Neural progenitor cell (in vitro differentiated cells): ENCODE measurements around the gene ATP6V1B1. TPM values are rescaled to one million over a fixed set of nuclear protein-coding genes. Genes with fewer than 3 reads are reported as not detected.

Experiments
- DNase-seq: peaks from one replicate; pipeline ENCODE4 v3.0.0-alpha.2; 2016; ENCODE audit warnings: low spot score
- H2AFZ ChIP-seq: fragments of 200-600 bp; sonication (generic); replicated peaks from 2 replicates; pipeline ENCODE4 v1.6.1; 2016; ENCODE audit warnings: antibody characterized with exemption
- H3F3A ChIP-seq: fragments of 200-600 bp; sonication (generic); 2 replicates; pipeline ENCODE4 v1.6.1; 2016; ENCODE audit warnings: antibody characterized with exemption, low read depth
- H3K27ac ChIP-seq: fragments of 200-600 bp; sonication (generic); 2 replicates; pipeline ENCODE4 v1.5.1; 2016; ENCODE audit warnings: mild to moderate bottlenecking
- H3K27me3 ChIP-seq: fragments of 200-600 bp; sonication (generic); 2 replicates; pipeline ENCODE4 v1.6.1; 2016; ENCODE audit warnings: mild to moderate bottlenecking, moderate library complexity
- H3K36me3 ChIP-seq: fragments of 200-600 bp; sonication (generic); 2 replicates; pipeline ENCODE4 v1.5.1; 2016
- H3K4me1 ChIP-seq: fragments of 200-600 bp; sonication (generic); 2 replicates; pipeline ENCODE4 v1.6.1; 2016; ENCODE audit warnings: mixed run types
- H3K4me2 ChIP-seq: fragments of 200-600 bp; sonication (generic); 2 replicates; pipeline ENCODE4 v1.6.1; 2016
- H3K4me3 ChIP-seq: fragments of 200-600 bp; sonication (generic); 2 replicates; pipeline ENCODE4 v1.5.1; 2016
- H3K79me2 ChIP-seq: fragments of 200-600 bp; sonication (generic); 2 replicates; pipeline ENCODE4 v1.6.1; 2016; ENCODE audit warnings: low read depth
- H3K9ac ChIP-seq: fragments of 200-600 bp; sonication (generic); 2 replicates; pipeline ENCODE4 v1.6.1; 2016
- H3K9me3 ChIP-seq: fragments of 200-600 bp; sonication (generic); 2 replicates; pipeline ENCODE4 v1.5.1; 2016; ENCODE audit warnings: low read depth
- H4K20me1 ChIP-seq: fragments of 200-600 bp; sonication (generic); 2 replicates; pipeline ENCODE4 v1.6.1; 2016; ENCODE audit warnings: low read depth
- H3K27ac Mint-ChIP-seq: 3 replicates; pipeline ENCODE4 v1.8.0; 2021; ENCODE audit warnings: mixed read lengths
- H3K27me3 Mint-ChIP-seq: 2 replicates; pipeline ENCODE4 v1.8.0; 2022; ENCODE audit warnings: low read depth, mild to moderate bottlenecking, inconsistent platforms, moderate library complexity, mixed read lengths; ENCODE audit not compliant: insufficient read depth
- H3K36me3 Mint-ChIP-seq: 3 replicates; pipeline ENCODE4 v1.8.0; 2021; ENCODE audit warnings: mixed read lengths
- H3K4me1 Mint-ChIP-seq: 3 replicates; pipeline ENCODE4 v1.8.0; 2021; ENCODE audit warnings: mixed read lengths
- H3K4me3 Mint-ChIP-seq: 3 replicates; pipeline ENCODE4 v1.8.0; 2021; ENCODE audit warnings: mild to moderate bottlenecking, moderate library complexity, mixed read lengths
- H3K9me3 Mint-ChIP-seq: 3 replicates; pipeline ENCODE4 v1.8.0; 2020; ENCODE audit warnings: mixed read lengths
- EZH2 ChIP-seq: fragments of 200-600 bp; sonication (generic); IDR thresholded peaks from 2 replicates; pipeline ENCODE4 v1.6.1; 2017; ENCODE audit warnings: antibody characterized with exemption, mild to moderate bottlenecking, moderate library complexity
- EZH2phosphoT487 ChIP-seq: fragments of 200-600 bp; sonication (generic); IDR thresholded peaks from 2 replicates; pipeline ENCODE4 v1.6.1; 2017; ENCODE audit warnings: antibody characterized with exemption
- total RNA-seq: library from RNA; depleted of rRNA; stranded (reverse); fragments of >200 nt; gene quantifications from 2 replicates; pipeline ENCODE4 v1.2.3, GENCODE V29; 2015; ENCODE audit warnings: low replicate concordance
- TF ChIP-seq, protein P1 (sequence below): fragments of 200-600 bp; sonication (generic); IDR thresholded peaks from 2 replicates; pipeline ENCODE4 v1.5.1; 2017; ENCODE audit warnings: antibody characterized with exemption, mild to moderate bottlenecking

ATP6V1B1 gene
- total RNA-seq, 1 donor from 2014 or later: 1.1 TPM

DNA sequence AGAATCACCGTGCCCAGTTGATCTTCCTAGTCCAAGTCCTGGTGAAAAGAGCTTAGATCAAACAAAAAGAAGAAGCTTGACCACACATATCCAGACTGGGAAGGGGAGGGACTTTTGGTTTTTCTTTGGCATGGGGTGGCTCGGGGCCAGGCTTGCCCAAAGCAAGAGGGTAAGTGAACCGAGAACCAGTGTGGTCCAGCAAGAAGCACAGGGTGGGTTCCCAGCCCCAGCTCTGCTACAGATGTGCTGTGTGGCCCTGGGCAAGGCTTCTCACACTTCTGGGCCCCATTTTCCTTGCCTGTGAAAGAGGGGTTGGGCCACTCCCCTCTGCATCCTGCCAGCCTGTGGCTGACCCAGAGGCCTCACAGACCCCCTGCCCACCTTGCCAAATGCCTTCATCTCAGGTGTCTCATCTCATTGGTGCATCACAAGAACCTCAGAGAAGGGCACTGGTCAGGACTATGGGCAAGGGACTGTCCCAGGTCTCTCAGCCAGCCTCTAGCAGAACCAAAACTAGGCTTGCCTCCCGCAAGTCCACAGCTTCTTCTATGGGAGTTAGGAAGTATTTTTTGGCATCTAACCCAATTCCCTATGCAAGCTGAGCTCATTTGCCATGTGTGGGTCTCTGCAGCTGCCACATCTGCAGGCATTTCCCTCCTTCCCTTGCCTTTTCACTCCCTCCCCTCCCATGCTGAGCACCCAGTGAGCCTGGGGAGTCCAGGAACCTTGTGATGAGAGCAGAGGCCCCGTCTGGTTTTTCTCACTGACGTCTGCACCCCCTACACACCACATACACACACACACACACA, 6.9 kb downstream of the ATP6V1B1 start:
- Histone ChIP-seq H3K4me2 (peak overlapping the region; percentile 66), H3K27me3 (peaks cover 76% of the 10 kb centered on the region), H3K9me3 (no peaks in the 10 kb centered on the region), H3K9ac (no peak overlapping the region), H3K27ac (no peak overlapping the region), H3K36me3 (no peaks in the 10 kb centered on the region), H3F3A (peaks cover 24% of the 10 kb centered on the region), H4K20me1 (peaks cover 16% of the 10 kb centered on the region), H3K4me3 (no peak overlapping the region), H2AFZ (no peak overlapping the region), H3K4me1 (peaks cover 55% of the 10 kb centered on the region), H3K79me2 (no peaks in the 10 kb centered on the region)
- Mint-ChIP-seq H3K36me3 (peaks cover 1% of the 10 kb centered on the region), H3K4me3 (no peak overlapping the region), H3K27me3 (peaks cover 21% of the 10 kb centered on the region), H3K4me1 (peaks cover 46% of the 10 kb centered on the region), H3K27ac (no peak overlapping the region), H3K9me3 (no peaks in the 10 kb centered on the region)
- no peak for TF ChIP-seq EZH2
- TF ChIP-seq EZH2phosphoT487: no peak
- TF ChIP-seq, protein P1, sequence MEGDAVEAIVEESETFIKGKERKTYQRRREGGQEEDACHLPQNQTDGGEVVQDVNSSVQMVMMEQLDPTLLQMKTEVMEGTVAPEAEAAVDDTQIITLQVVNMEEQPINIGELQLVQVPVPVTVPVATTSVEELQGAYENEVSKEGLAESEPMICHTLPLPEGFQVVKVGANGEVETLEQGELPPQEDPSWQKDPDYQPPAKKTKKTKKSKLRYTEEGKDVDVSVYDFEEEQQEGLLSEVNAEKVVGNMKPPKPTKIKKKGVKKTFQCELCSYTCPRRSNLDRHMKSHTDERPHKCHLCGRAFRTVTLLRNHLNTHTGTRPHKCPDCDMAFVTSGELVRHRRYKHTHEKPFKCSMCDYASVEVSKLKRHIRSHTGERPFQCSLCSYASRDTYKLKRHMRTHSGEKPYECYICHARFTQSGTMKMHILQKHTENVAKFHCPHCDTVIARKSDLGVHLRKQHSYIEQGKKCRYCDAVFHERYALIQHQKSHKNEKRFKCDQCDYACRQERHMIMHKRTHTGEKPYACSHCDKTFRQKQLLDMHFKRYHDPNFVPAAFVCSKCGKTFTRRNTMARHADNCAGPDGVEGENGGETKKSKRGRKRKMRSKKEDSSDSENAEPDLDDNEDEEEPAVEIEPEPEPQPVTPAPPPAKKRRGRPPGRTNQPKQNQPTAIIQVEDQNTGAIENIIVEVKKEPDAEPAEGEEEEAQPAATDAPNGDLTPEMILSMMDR: no peak
- DNase-seq: no peak

DNA sequence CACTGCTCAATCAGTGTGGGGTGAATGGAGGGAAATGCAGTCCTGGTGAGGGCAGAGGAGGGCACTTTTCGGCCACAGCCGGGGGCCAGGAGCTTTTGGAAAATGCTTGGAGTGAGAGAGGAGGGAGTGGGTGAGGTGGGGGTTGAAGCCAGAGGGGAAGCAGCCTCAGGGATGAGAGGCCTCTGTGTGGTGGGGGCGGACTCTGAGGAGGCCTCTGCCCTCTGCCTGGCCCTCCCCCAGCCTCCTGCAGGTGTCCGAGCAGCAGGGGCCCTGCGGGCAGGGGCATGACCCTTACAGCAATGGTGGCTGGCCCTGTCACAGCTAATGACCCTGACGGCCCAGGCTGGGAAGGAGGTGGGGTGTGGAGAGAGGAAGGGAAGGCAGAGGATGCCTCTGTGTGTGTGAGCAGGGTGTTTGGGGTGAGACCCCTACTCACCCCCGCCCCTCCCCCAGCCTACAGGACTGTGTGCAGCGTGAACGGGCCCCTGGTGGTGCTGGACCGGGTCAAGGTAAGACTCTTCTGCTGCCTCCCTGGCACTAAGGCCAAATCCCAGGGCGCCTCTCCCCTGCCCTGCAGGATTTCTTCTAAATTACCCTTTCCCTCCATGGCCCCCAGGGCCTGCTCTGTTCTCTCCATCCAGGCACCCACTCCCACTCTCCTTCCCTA, 7.6 kb downstream of the ATP6V1B1 start:
- Histone ChIP-seq H2AFZ (no peak overlapping the region), H4K20me1 (peaks cover 23% of the 10 kb centered on the region), H3K4me1 (peaks cover 48% of the 10 kb centered on the region), H3K27me3 (peaks cover 83% of the 10 kb centered on the region), H3K4me3 (no peak overlapping the region), H3K9me3 (no peaks in the 10 kb centered on the region), H3K79me2 (no peaks in the 10 kb centered on the region), H3K27ac (no peak overlapping the region), H3K36me3 (no peaks in the 10 kb centered on the region), H3K9ac (no peak overlapping the region), H3F3A (peaks cover 18% of the 10 kb centered on the region), H3K4me2 (peak overlapping the region; percentile 66)
- Mint-ChIP-seq H3K4me3 (no peak overlapping the region), H3K4me1 (peaks cover 50% of the 10 kb centered on the region), H3K9me3 (no peaks in the 10 kb centered on the region), H3K36me3 (peaks cover 1% of the 10 kb centered on the region), H3K27me3 (peaks cover 28% of the 10 kb centered on the region), H3K27ac (no peak overlapping the region)
- DNase-seq: peak; percentile 51
- no peak for TF ChIP-seq EZH2phosphoT487
- TF ChIP-seq EZH2: no peak
- TF ChIP-seq, protein P1: no peak

DNA sequence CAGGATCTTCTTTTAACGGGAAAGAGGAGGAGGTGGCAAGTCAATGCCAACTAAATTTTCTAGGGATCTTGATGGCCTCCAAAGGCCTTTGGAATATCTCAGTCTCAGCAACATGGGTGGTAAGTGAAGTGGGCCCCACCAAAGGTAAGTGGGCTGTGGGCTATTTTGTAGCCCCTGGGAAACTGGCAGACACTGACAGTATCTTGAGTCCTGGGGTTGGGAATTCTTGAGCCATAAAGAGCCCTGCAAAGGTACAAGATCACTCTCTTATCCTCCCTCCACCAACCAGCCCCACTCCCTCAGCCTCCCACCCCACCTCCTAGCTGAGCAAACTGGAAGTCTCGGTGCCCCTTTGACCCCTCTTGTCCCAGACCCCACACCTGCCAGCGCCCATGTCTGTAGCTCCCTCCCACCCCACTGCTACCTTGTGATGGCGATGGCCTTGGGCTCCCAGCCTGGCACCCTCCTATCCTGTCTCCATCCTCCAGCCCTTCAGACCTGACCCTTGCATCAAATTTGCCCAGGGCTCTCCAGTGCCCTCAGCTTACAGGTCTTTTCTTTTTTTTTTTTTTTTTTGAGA, 8.5 kb downstream of the ATP6V1B1 start:
- no peak for DNase-seq
- Histone ChIP-seq H4K20me1 (peaks cover 23% of the 10 kb centered on the region), H3K4me3 (no peak overlapping the region), H2AFZ (no peak overlapping the region), H3K4me2 (no peak overlapping the region), H3K27ac (no peak overlapping the region), H3K79me2 (no peaks in the 10 kb centered on the region), H3K36me3 (no peaks in the 10 kb centered on the region), H3K9me3 (no peaks in the 10 kb centered on the region), H3K4me1 (peaks cover 39% of the 10 kb centered on the region), H3K27me3 (peaks cover 91% of the 10 kb centered on the region), H3K9ac (no peak overlapping the region), H3F3A (peaks cover 21% of the 10 kb centered on the region)
- no peak overlapping the region for H3K27ac Mint-ChIP-seq
- TF ChIP-seq EZH2phosphoT487: no peak
- TF ChIP-seq, protein P1: no peak
- no peak for TF ChIP-seq EZH2
- H3K4me3 Mint-ChIP-seq: no peak overlapping the region
- H3K9me3 Mint-ChIP-seq: no peaks in the 10 kb centered on the region
- peaks cover 1% of the 10 kb centered on the region for H3K36me3 Mint-ChIP-seq
- H3K27me3 Mint-ChIP-seq: peaks cover 28% of the 10 kb centered on the region
- H3K4me1 Mint-ChIP-seq: peaks cover 46% of the 10 kb centered on the region
